Heart left ventricle (tissue), 16 donors: ENCODE results near the gene RTTN. TPM values are rescaled to one million over a fixed set of nuclear protein-coding genes. Genes with fewer than 3 reads are reported as not detected.
A peak's percentile ranks its signal among the peaks of the same experiment; 100 is the strongest.

Source experiments
- ATAC-seq, 4 donors: fragments of 200-7000 bp; cut with Tn5 transposase; one replicate each; pipeline ENCODE4 v1.9.1; 2020 to 2022; ENCODE audit warnings: moderate library complexity in 4 of 4, mild to moderate bottlenecking in 3 of 4, moderate number of reproducible peaks in 1 of 4
- DNase-seq, 5 donors: peaks; one replicate each; pipeline ENCODE4 v3.0.0-alpha.2; 2020
- H3K27ac ChIP-seq, 12 donors: fragments of 200-600 bp; sonication (generic) in 4 of 12; one replicate each; pipeline versions ENCODE4 v1.5.0 to v1.8.0; 2016 to 2022; ENCODE audit warnings: mild to moderate bottlenecking in 2 of 12
- H3K27me3 ChIP-seq, 9 donors: fragments of 200-600 bp; sonication (generic) in 2 of 9; one replicate each; pipeline versions ENCODE4 v1.5.1 to v1.8.0; 2016 to 2022; ENCODE audit warnings: mild to moderate bottlenecking in 3 of 9
- H3K36me3 ChIP-seq, 9 donors: fragments of 200-600 bp; sonication (generic) in 2 of 9; one replicate each; pipeline versions ENCODE4 v1.5.0 to v1.8.0; 2018 to 2022; ENCODE audit warnings: mild to moderate bottlenecking in 2 of 9
- H3K4me1 ChIP-seq, 12 donors: fragments of 200-600 bp; sonication (generic) in 4 of 12; one replicate each; pipeline versions ENCODE4 v1.5.0 to v1.8.0; 2016 to 2022; ENCODE audit warnings: mild to moderate bottlenecking in 3 of 12
- H3K4me3 ChIP-seq, 12 donors: fragments of 200-600 bp; sonication (generic) in 4 of 12; one replicate each; pipeline versions ENCODE4 v1.5.0 to v1.8.0; 2017 to 2022; ENCODE audit warnings: mild to moderate bottlenecking in 9 of 12, moderate library complexity in 4 of 12
- H3K9me3 ChIP-seq, 12 donors: fragments of 200-600 bp; sonication (generic) in 4 of 12; one replicate each; pipeline versions ENCODE4 v1.5.0 to v1.8.0; 2016 to 2022; ENCODE audit warnings: mild to moderate bottlenecking in 1 of 12
- POLR2A ChIP-seq, 2 donors: fragments of 450-650 bp; IDR thresholded peaks; one replicate each; pipeline ENCODE4 v1.6.1; 2017; ENCODE audit warnings: antibody characterized with exemption in 2 of 2, mild to moderate bottlenecking in 2 of 2, moderate library complexity in 2 of 2
- WGBS, 4 donors: extraction: QIAGEN DNeasy Blood & Tissue Kit in 2 of 4; methylation state at CpG; one replicate each; pipeline versions ENCODE4 v1.1.5 to v1.1.7; 2013 to 2018; 5-methylcytosine and 5-hydroxymethylcytosine counted together
- intact Hi-C, 10 donors: fragments of 100-400 bp; cut with DNase I; formaldehyde crosslinking; loops; one replicate each; pipeline versions ENCODE4 v1.11.1 to v1.14.2; 2022
- polyA plus RNA-seq, 2 donors: library from polyadenylated mRNA; stranded (reverse); fragments of 200-250 nt; gene quantifications; one replicate each; pipeline ENCODE4 v1.2.3, GENCODE V29; 2013
- total RNA-seq, 9 donors: library from RNA; depleted of rRNA in 2 of 9; stranded (reverse); fragments of >200 nt in 2 of 9; fragmentation: NEBNext Ultra II Directional in 3 of 9; extraction: Animal tissue kit (Norgen Biotek cat#: 25700) in 3 of 9; gene quantifications; one replicate each; pipeline versions ENCODE4 v1.1.0 to v1.2.4, GENCODE V29; 2016 to 2023
- TF ChIP-seq, protein P1 (sequence below), 12 donors: fragments of 200-600 bp; sonication (generic) in 4 of 12; IDR thresholded peaks; one replicate each; pipeline versions ENCODE4 v1.5.0 to v1.8.0; 2018 to 2022; ENCODE audit warnings: antibody characterized with exemption in 12 of 12, mild to moderate bottlenecking in 5 of 12
- donor health status: ischemic (EF 13 %, LVEDD 7.1; RV severe dilation, severe dysfunction).
- donor health status: healthy with polysubstance abuse.
- donor health status: DM: no; HTN: yes; CAD: no.
- donor health status: DM: no; HTN: no; CAD: no.
- donor health status: ischemic (EF 25% LVEDD 6.9; RV normal size, moderate dysfunction).
- donor health status: ischemic (EF 25% LVEDD 5.7; RV mildly dilated, moderate dysfunction).
- donor health status: healthy.
- donor health status: DM: yes; HTN: yes; CAD: no.
- donor health status: ischemic (EF 35%, LVEDD 5.7; RV mildly dilated, moderate dysfunction).
- donor health status: nonischemic (EF 11% LVEDD 7.7; RV severe dilation, severe dysfunction).
- donor health status: DM: yes; HTN: yes; CAD: no.
- donor health status: PGD.
- donor health status: ischemic (EF 29% LVEDD 5.4; RV normal size, mild dysfunction).
- donor health status: nonischemic (EF 23%, LVEDD 6.1; RV moderate dilation, normal function).

The RTTN gene
- total and polyA plus RNA-seq, 11 donors: 5.8 to 14.3 (median 8.1) TPM

DNA sequence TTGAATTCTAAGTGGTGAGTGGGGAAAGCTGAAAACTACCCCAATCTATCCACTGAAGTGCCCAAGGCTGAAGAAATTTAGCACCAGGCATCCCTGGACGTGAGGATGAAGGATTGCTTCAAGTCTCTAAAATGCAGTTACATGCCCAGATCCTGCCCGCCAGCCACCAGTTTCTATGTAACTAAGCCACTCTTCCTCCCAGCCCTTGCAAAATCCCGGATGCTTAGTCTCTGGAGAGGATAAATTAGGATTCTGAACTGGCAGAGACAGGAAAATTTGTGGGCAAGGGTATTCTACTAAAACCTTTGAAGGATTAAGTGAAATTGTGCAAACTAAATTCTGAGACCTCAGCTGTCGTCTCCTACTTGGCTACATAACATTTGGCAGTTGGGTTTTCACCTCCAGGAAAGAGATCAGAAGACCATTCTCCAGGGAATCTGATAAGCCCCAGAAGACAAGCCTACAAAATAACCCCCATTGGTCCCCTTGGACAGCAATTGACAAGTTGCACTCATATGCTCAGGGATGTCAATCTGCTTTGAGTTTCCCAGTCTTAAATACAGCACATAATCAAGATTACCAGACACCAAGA lies 163.9 kb downstream of the RTTN start:
- Histone ChIP-seq H3K27ac (no peak overlapping the region), H3K9me3 (no peaks in the 10 kb centered on the region), H3K4me3 (no peak overlapping the region), H3K4me1 (peaks cover 0 to 15% (median 3%) of the 10 kb centered on the region in 12 donors), H3K36me3 (peaks cover 0 to 9% (median 0%) of the 10 kb centered on the region in 9 donors), H3K27me3 (no peaks in the 10 kb centered on the region)
- TF ChIP-seq, protein P1, sequence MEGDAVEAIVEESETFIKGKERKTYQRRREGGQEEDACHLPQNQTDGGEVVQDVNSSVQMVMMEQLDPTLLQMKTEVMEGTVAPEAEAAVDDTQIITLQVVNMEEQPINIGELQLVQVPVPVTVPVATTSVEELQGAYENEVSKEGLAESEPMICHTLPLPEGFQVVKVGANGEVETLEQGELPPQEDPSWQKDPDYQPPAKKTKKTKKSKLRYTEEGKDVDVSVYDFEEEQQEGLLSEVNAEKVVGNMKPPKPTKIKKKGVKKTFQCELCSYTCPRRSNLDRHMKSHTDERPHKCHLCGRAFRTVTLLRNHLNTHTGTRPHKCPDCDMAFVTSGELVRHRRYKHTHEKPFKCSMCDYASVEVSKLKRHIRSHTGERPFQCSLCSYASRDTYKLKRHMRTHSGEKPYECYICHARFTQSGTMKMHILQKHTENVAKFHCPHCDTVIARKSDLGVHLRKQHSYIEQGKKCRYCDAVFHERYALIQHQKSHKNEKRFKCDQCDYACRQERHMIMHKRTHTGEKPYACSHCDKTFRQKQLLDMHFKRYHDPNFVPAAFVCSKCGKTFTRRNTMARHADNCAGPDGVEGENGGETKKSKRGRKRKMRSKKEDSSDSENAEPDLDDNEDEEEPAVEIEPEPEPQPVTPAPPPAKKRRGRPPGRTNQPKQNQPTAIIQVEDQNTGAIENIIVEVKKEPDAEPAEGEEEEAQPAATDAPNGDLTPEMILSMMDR (IDR thresholded peaks at IDR 0.05): no peak
- no peak for TF ChIP-seq POLR2A (IDR thresholded peaks at IDR 0.05)
- intact Hi-C loops: no loop called here
- 66 to 84% (median 76%) methylated on average over 4 of the region's 4 CpGs for WGBS, 4 donors
- DNase-seq (no peak), ATAC-seq (no peak)

DNA sequence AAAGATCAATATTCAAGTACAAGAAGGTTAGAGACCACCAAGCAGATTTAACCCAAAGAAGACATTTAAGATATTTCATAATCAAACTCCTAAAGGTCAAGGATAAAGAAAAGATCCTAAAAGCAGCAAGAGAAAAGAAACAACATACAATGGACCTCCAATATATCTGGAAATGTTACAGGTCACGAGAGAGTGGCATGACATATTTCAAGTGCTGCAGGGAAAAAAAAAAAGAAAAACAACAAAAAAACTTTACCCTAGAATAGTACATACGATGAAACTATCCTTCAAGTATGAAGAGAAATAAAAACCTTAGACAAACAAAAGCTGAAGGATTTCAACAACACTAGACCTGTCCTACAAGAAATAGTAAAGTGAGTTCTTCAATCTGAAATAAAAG lies 166.3 kb downstream of the RTTN start:
- no peak for ATAC-seq
- intact Hi-C loops: no loop called here

DNA sequence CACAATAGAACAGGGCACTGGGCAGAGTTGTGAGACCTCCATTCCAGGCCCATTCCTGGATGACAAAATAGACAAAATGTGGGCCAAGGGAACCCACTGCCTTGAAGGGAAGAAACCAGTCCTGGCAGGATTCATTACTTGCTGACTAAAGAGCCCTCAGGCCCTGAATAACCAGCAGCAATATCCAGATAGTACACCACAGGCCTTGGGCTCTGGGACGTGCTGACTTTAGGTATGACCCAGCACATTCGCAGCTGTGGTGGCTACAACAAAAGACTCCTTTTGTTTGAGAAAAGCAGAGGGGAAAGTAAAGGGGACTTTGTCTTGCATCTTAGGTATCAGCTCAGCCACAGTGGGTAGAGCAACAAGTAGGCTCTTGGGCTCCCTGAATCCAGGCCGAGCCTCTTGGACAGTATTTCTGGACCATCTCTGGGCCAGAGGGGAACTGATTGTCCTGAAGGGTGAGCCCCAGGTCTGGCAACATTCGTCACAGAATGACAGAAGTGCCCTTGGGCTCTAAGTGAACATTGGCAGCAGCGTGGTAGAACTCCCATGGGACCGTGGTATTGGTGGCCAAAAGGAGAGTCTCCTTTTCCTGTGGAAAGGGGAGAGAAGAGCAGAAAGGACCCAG lies 167.9 kb downstream of the RTTN start:
- TF ChIP-seq, protein P1 (IDR thresholded peaks at IDR 0.05): no peak
- no peak for TF ChIP-seq POLR2A (IDR thresholded peaks at IDR 0.05)
- H3K27me3 ChIP-seq: no peaks in the 10 kb centered on the region
- H3K36me3 ChIP-seq: peaks cover 0 to 9% (median 0%) of the 10 kb centered on the region in 9 donors
- DNase-seq (no peak), ATAC-seq (peak; percentile 37 to 86 (median 72))
- no peak overlapping the region for H3K4me3 ChIP-seq
- H3K4me1 ChIP-seq: peaks cover 0 to 9% (median 0%) of the 10 kb centered on the region in 12 donors
- H3K27ac ChIP-seq: peak overlapping the region in 1 of 12 donors; percentile 49
- 67 to 83% (median 73%) methylated on average over 6 of the region's 6 CpGs for WGBS, 4 donors
- no peaks in the 10 kb centered on the region for H3K9me3 ChIP-seq
- intact Hi-C loops: no loop called here

More for the DNA sequence above, 166.3 kb downstream of the RTTN start:
- Histone ChIP-seq H3K27ac (no peak overlapping the region), H3K27me3 (no peaks in the 10 kb centered on the region), H3K4me1 (peaks cover 0 to 9% (median 0%) of the 10 kb centered on the region in 12 donors), H3K36me3 (peaks cover 0 to 9% (median 0%) of the 10 kb centered on the region in 9 donors), H3K9me3 (no peaks in the 10 kb centered on the region), H3K4me3 (no peak overlapping the region)
- no peak for DNase-seq
- WGBS, 4 donors: 80 to 87% (median 84%) methylated on average over 2 of the region's 2 CpGs
- TF ChIP-seq, protein P1 (IDR thresholded peaks at IDR 0.05): no peak
- TF ChIP-seq POLR2A (IDR thresholded peaks at IDR 0.05): no peak

DNA sequence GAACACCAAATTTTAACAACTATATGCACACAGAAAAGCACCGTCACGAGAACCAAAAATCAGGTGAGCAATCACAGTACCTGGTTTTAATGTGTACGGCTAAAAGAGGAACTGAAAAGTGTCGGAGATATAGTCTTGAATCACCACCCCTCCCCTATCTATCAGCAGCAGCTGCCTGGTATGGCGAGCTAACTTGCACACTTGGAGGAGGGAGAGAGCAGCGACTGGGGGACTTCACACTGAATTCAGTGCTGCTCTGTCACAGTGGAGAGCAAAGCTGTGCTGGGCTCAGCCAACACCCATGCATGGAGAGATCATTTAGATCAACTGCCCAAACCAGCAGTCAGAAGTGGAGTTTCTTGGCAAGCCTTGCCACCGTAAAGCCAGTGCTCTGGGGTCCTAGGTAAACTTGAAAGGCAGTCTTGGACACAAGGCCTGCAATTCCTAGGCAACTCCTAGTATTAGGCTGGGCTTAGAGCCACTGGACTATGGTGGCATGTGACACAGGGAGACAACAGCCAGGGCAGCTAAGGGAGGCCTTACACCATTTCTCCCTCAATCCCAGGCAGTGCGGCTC lies 168.6 kb downstream of the RTTN start:
- H3K4me1 ChIP-seq: peaks cover 0 to 9% (median 0%) of the 10 kb centered on the region in 12 donors
- H3K27me3 ChIP-seq: no peaks in the 10 kb centered on the region
- H3K36me3 ChIP-seq: peaks cover 0 to 9% (median 0%) of the 10 kb centered on the region in 9 donors
- H3K9me3 ChIP-seq: no peaks in the 10 kb centered on the region
- H3K4me3 ChIP-seq: no peak overlapping the region
- no peak for TF ChIP-seq POLR2A (IDR thresholded peaks at IDR 0.05)
- TF ChIP-seq, protein P1 (IDR thresholded peaks at IDR 0.05): no peak
- DNase-seq: no peak
- intact Hi-C loops: no loop called here
- peak overlapping the region in 1 of 12 donors; percentile 49 for H3K27ac ChIP-seq
- 81 to 95% (median 93%) methylated on average over 8 of the region's 8 CpGs for WGBS, 4 donors
- ATAC-seq: peak in 2 of 4 donors; percentile 24 to 41
